Parathyroid adenoma (tissue), 2 donors: ENCODE measurements around the gene ANO10.

Experiments used
- H2AFZ ChIP-seq: fragments of 300-600 bp; sonication (generic); one replicate; pipeline ENCODE4 v1.7.0; 2017; ENCODE audit warnings: antibody characterized with exemption, mild to moderate bottlenecking
- H3K27ac ChIP-seq: fragments of 300-600 bp; sonication (generic); one replicate; pipeline ENCODE4 v1.7.0; 2017
- H3K27me3 ChIP-seq: fragments of 300-600 bp; sonication (generic); one replicate; pipeline ENCODE4 v1.7.0; 2017; ENCODE audit warnings: low read length; ENCODE audit not compliant: control insufficient read depth, insufficient read depth
- H3K36me3 ChIP-seq: fragments of 300-600 bp; sonication (generic); one replicate; pipeline ENCODE4 v1.7.0; 2017; ENCODE audit warnings: low read length; ENCODE audit not compliant: control insufficient read depth, insufficient read depth
- H3K4me1 ChIP-seq: fragments of 300-600 bp; sonication (generic); one replicate; pipeline ENCODE4 v1.7.0; 2017; ENCODE audit warnings: control low read depth
- H3K4me2 ChIP-seq: fragments of 300-600 bp; sonication (generic); one replicate; pipeline ENCODE4 v1.7.0; 2017; ENCODE audit warnings: low read length
- H3K4me3 ChIP-seq: fragments of 300-600 bp; sonication (generic); one replicate; pipeline ENCODE4 v1.7.0; 2017; ENCODE audit warnings: low read depth, low read length
- H3K79me2 ChIP-seq: fragments of 300-600 bp; sonication (generic); one replicate; pipeline ENCODE4 v1.7.0; 2017; ENCODE audit warnings: control low read depth
- H3K9ac ChIP-seq: fragments of 300-600 bp; sonication (generic); one replicate; pipeline ENCODE4 v1.7.0; 2017; ENCODE audit warnings: mild to moderate bottlenecking
- H3K9me3 ChIP-seq: fragments of 300-600 bp; sonication (generic); one replicate; pipeline ENCODE4 v1.7.0; 2017; ENCODE audit warnings: low read length; ENCODE audit not compliant: control insufficient read depth
- TF ChIP-seq, protein P1 (sequence below): fragments of 300-600 bp; sonication (generic); IDR thresholded peaks from one replicate; pipeline ENCODE4 v1.7.0; 2017; ENCODE audit warnings: antibody characterized with exemption, mild to moderate bottlenecking
- donor health status: primary hyperparathyroidism.

ANO10 gene

DNA sequence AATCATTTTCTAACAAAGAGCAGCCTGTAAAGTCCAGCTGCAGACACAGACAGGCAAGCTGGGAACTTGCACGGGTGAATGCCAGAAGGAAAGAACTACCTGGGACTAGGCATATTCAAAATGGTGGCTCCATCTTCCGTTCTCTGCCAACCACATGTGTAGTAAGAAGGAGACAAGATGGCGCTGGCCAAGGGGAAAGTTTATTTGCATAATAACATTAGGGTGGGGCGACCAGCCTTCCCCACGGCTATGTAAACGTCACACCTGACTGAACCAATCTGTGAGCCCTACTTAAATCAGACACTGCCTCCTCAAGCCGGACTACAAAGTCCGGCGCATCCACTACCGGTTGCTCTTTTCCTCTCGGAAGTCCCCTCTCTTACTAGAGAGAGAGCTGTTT lies 204.7 kb downstream of the ANO10 start:
- TF ChIP-seq, protein P1, sequence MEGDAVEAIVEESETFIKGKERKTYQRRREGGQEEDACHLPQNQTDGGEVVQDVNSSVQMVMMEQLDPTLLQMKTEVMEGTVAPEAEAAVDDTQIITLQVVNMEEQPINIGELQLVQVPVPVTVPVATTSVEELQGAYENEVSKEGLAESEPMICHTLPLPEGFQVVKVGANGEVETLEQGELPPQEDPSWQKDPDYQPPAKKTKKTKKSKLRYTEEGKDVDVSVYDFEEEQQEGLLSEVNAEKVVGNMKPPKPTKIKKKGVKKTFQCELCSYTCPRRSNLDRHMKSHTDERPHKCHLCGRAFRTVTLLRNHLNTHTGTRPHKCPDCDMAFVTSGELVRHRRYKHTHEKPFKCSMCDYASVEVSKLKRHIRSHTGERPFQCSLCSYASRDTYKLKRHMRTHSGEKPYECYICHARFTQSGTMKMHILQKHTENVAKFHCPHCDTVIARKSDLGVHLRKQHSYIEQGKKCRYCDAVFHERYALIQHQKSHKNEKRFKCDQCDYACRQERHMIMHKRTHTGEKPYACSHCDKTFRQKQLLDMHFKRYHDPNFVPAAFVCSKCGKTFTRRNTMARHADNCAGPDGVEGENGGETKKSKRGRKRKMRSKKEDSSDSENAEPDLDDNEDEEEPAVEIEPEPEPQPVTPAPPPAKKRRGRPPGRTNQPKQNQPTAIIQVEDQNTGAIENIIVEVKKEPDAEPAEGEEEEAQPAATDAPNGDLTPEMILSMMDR: no peak
- Histone ChIP-seq H2AFZ (no peak overlapping the region), H3K36me3 (no peaks in the 10 kb centered on the region), H3K4me1 (peaks cover 8% of the 10 kb centered on the region), H3K79me2 (no peaks in the 10 kb centered on the region), H3K4me3 (no peak overlapping the region), H3K4me2 (no peak overlapping the region), H3K9me3 (no peaks in the 10 kb centered on the region), H3K27ac (no peak overlapping the region), H3K27me3 (no peaks in the 10 kb centered on the region), H3K9ac (no peak overlapping the region)

DNA sequence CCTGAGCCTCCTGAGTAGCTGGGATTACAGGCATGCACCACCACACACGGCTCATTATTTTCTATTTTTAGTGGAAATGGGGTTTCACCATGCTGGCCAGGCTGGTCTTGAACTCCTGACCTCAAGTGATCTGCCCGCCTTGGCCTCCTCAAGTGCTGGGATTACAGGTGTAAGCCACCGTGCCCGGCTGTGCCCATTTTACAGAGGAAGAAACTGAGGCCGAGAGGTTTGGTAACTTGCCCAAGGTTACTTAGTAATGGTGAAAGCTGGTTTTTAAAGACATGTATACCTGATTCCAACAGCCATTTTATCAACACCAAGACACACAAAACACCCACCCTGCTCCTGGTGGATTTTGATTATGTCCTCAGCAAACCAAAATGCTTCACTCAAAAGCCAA lies 206.7 kb downstream of the ANO10 start:
- no peaks in the 10 kb centered on the region for H3K27me3 ChIP-seq
- peaks cover 12% of the 10 kb centered on the region for H3K4me1 ChIP-seq
- no peak overlapping the region for H3K4me3 ChIP-seq
- H3K9me3 ChIP-seq: no peaks in the 10 kb centered on the region
- no peaks in the 10 kb centered on the region for H3K36me3 ChIP-seq
- H3K4me2 ChIP-seq: no peak overlapping the region
- TF ChIP-seq, protein P1: no peak
- no peaks in the 10 kb centered on the region for H3K79me2 ChIP-seq
- no peak overlapping the region for H2AFZ ChIP-seq
- H3K27ac ChIP-seq: no peak overlapping the region
- no peak overlapping the region for H3K9ac ChIP-seq

DNA sequence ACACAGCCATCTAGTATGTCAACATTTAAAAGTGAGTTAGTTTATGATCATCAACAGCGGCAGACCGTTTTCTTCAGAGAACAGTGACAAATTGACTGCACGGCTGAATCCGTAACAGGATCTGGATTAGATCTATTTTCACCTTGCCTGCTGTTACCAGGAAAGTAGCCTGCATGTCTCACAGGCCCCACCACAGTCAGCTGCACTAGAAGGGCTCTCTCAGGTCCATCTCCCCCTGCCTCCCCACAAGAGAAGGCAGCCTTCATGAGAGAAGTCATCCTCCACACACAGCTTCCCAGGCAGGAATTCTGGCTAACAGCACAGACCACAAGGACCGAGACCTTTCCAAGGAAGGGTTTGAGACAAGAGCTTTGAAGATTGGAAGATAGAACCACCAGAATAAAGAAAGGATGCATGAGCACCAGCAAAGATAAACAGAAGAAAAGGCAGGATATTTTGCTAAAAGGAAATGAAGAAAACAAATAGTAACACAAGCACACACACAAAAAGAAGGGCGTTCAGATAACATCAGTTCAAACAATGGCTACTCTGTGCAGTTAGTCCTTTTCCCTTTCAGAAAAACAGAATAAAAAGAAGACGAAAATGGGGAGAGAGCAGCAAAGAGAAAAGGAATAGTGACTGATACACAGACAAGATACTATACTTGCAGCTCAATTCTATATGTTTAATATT lies 208.0 kb downstream of the ANO10 start:
- Histone ChIP-seq H3K4me3 (no peak overlapping the region), H3K79me2 (no peaks in the 10 kb centered on the region), H3K4me2 (no peak overlapping the region), H3K36me3 (no peaks in the 10 kb centered on the region), H2AFZ (peak overlapping the region; percentile 47), H3K4me1 (peaks cover 12% of the 10 kb centered on the region), H3K27ac (peak overlapping the region; percentile 36), H3K9ac (no peak overlapping the region), H3K27me3 (no peaks in the 10 kb centered on the region), H3K9me3 (no peaks in the 10 kb centered on the region)
- TF ChIP-seq, protein P1: no peak

DNA sequence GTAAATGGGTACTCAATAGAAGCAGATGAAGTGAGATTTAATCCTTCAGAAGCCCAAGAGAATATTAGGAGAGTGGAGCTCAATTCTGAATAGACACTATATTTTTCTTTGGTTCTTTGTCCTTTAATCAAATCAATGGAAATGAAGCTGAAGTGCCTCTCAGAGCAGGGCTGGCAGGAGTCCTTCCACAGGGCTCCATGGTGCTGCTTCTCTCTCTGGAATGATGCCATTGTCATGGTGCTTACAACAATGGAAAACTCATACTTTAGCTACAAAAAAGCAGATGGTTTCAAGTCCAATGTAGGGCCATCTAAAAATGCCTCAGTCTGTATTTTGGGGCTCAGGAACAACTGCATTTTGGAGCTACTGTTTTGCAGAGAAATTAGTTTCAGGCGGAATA lies 210.4 kb downstream of the ANO10 start:
- Histone ChIP-seq H2AFZ (no peak overlapping the region), H3K4me2 (no peak overlapping the region), H3K36me3 (no peaks in the 10 kb centered on the region), H3K4me1 (peaks cover 12% of the 10 kb centered on the region), H3K9me3 (no peaks in the 10 kb centered on the region), H3K79me2 (no peaks in the 10 kb centered on the region), H3K27ac (no peak overlapping the region), H3K27me3 (no peaks in the 10 kb centered on the region), H3K9ac (no peak overlapping the region), H3K4me3 (no peak overlapping the region)
- TF ChIP-seq, protein P1: no peak

DNA sequence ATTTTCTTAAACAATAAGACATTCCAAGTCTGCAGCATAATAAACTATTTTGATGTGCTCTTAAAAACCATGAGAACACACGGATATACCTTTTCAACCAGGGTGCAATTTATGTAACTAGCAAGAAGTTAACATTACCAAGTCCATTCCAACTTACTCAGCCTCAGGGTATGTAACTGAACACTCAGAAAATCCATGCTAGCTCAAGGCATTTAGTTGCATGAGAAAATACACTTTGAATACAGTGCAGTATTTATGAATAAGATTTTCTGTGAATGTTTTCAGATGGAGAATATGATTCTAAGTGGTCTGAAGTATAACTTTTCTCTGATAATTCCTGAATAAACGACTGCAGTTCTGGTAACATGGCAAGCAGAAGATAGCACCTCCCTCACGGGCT lies 211.2 kb downstream of the ANO10 start:
- no peaks in the 10 kb centered on the region for H3K9me3 ChIP-seq
- H3K36me3 ChIP-seq: no peaks in the 10 kb centered on the region
- no peak overlapping the region for H3K27ac ChIP-seq
- no peak overlapping the region for H3K4me2 ChIP-seq
- H3K9ac ChIP-seq: no peak overlapping the region
- no peak overlapping the region for H2AFZ ChIP-seq
- H3K4me3 ChIP-seq: no peak overlapping the region
- H3K79me2 ChIP-seq: no peaks in the 10 kb centered on the region
- TF ChIP-seq, protein P1: no peak
- peaks cover 12% of the 10 kb centered on the region for H3K4me1 ChIP-seq
- no peaks in the 10 kb centered on the region for H3K27me3 ChIP-seq
